Mesothelial cell of epicardium (in vitro differentiated cells): ENCODE measurements around the gene P2RY14. TPM values are rescaled to one million over a fixed set of nuclear protein-coding genes. Genes with fewer than 3 reads are reported as not detected.

ENCODE experiments used
- DNase-seq, 2 experiments: peaks; one replicate each; pipeline ENCODE4 v3.0.0; 2021; ENCODE audit warnings: low spot score in 2 of 2; ENCODE audit not compliant: unreplicated experiment in 2 of 2
- H3K27ac Mint-ChIP-seq: 2 replicates; pipeline ENCODE4 v1.8.0; 2021; ENCODE audit warnings: mixed read lengths
- H3K27me3 Mint-ChIP-seq: 2 replicates; pipeline ENCODE4 v1.8.0; 2021; ENCODE audit warnings: low read depth, mixed read lengths
- H3K36me3 Mint-ChIP-seq: 2 replicates; pipeline ENCODE4 v1.8.0; 2021; ENCODE audit warnings: mixed read lengths
- H3K4me1 Mint-ChIP-seq: 2 replicates; pipeline ENCODE4 v1.8.0; 2021; ENCODE audit warnings: mixed read lengths
- H3K4me3 Mint-ChIP-seq: 2 replicates; pipeline ENCODE4 v1.8.0; 2021; ENCODE audit warnings: mild to moderate bottlenecking, moderate library complexity, mixed read lengths
- H3K9me3 Mint-ChIP-seq: 2 replicates; pipeline ENCODE4 v1.8.0; 2021; ENCODE audit warnings: mixed read lengths
- total RNA-seq: library from RNA; stranded (reverse); gene quantifications from 3 replicates; pipeline ENCODE4 v1.2.1, GENCODE V29; 2021
- TF ChIP-seq, protein P1 (sequence below): fragments of 200-600 bp; sonication (generic); IDR thresholded peaks from one replicate; pipeline ENCODE4 v1.5.0; 2021; ENCODE audit warnings: antibody characterized with exemption; ENCODE audit not compliant: unreplicated experiment

Gene P2RY14
- total RNA-seq, 1 donor from 2014 or later, result not detected

DNA sequence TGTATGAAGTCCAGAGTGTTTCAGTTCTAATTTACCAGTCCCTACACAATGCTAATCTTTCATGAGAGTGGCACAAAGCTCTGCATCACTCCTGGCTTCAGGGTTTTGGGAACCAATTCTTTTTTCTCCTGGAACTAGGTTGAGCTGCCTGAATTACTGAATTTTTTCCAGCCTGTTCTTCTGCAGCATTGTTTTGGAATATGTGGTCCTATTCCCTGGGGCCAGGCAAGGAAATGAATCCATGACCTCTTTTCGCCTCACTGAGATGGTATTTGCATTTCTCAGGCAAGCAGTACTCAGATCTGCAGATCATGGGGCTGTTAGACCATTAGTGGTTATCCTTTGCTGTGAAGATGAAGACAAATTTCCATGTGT is 49.7 kb downstream of the P2RY14 start:
- peaks cover under 1% of the 10 kb centered on the region for H3K36me3 Mint-ChIP-seq
- TF ChIP-seq, protein P1, sequence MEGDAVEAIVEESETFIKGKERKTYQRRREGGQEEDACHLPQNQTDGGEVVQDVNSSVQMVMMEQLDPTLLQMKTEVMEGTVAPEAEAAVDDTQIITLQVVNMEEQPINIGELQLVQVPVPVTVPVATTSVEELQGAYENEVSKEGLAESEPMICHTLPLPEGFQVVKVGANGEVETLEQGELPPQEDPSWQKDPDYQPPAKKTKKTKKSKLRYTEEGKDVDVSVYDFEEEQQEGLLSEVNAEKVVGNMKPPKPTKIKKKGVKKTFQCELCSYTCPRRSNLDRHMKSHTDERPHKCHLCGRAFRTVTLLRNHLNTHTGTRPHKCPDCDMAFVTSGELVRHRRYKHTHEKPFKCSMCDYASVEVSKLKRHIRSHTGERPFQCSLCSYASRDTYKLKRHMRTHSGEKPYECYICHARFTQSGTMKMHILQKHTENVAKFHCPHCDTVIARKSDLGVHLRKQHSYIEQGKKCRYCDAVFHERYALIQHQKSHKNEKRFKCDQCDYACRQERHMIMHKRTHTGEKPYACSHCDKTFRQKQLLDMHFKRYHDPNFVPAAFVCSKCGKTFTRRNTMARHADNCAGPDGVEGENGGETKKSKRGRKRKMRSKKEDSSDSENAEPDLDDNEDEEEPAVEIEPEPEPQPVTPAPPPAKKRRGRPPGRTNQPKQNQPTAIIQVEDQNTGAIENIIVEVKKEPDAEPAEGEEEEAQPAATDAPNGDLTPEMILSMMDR, result no peak
- H3K27me3 Mint-ChIP-seq, result no peaks in the 10 kb centered on the region
- peaks cover 32% of the 10 kb centered on the region for H3K4me1 Mint-ChIP-seq
- peak overlapping the region; percentile 54 for H3K27ac Mint-ChIP-seq
- no peak overlapping the region for H3K4me3 Mint-ChIP-seq
- no peaks in the 10 kb centered on the region for H3K9me3 Mint-ChIP-seq
- DNase-seq, result no peak

DNA sequence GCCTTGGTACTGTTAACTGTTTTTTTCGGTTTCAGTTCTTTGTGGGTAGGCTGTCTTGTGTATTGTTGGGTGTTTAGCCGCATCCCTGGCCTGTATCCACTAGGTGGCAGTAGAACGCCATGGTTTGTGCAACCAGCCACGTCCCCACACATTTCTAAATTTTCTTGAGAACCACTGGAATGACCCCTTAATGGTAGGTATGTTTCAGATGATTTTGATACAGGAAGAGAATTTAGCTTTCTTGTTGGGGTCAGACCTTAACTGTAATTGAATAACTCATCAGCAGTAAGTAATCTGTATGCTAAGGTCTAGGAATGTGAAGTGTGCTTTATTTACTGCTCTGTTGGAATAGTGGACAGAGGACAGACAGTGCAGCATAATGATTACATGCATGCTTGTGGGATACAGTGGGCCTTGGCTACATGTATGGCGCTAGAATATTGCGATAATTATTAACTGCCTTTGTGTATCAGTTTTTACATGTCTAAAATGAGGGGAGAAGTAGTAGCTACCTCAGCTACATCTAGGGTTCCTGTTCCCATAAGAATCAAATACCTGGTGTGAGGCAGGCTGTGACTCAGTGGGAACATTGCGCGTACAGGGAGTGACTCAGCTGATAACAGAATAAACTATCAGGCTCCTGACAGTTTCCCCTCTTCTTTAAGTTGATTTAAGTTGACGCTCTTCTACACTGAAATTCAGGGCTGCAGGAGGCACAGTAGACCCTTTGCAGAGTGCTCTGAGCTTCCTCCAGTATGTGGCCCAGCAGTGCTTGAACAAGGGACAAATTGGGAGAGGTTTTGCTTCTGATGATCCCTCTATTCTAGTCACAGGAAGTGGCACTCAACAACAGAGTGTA is 50.3 kb downstream of the P2RY14 start:
- Mint-ChIP-seq H3K9me3 (no peaks in the 10 kb centered on the region), H3K36me3 (no peaks in the 10 kb centered on the region), H3K4me3 (no peak overlapping the region), H3K27me3 (no peaks in the 10 kb centered on the region), H3K27ac (peak overlapping the region; percentile 54), H3K4me1 (peaks cover 32% of the 10 kb centered on the region)
- peak; percentile 27 to 79 for DNase-seq
- TF ChIP-seq, protein P1, result peak; percentile 82

DNA sequence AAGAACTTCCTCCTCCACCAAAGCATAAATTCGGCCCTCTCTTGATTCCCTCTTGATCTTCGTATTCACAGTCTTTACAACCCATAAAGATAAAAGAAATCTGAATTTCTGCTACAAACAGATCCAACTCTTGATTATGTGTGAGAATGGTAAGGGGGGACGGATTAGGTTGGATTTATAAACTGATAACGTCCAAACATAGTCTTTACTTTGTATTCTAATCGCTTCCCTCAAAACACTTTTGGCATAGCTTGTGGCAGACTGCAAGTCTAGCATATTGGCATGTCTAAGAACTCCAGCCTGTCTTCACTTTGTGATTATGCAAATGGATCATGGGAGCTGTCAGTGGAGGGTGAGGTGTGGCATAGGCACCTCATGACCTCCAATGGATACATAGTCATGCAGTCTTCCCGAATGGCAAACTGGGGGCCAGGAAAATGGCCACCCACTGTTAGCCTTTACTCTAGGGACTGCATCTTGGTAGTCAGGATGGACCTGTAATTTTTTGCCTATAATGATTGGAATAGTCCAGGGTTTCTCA is 51.0 kb downstream of the P2RY14 start:
- peaks cover 7% of the 10 kb centered on the region for H3K9me3 Mint-ChIP-seq
- no peaks in the 10 kb centered on the region for H3K27me3 Mint-ChIP-seq
- peaks cover 7% of the 10 kb centered on the region for H3K36me3 Mint-ChIP-seq
- H3K27ac Mint-ChIP-seq, result no peak overlapping the region
- no peak overlapping the region for H3K4me3 Mint-ChIP-seq
- DNase-seq, result no peak
- TF ChIP-seq, protein P1, result no peak
- peaks cover 32% of the 10 kb centered on the region for H3K4me1 Mint-ChIP-seq

DNA sequence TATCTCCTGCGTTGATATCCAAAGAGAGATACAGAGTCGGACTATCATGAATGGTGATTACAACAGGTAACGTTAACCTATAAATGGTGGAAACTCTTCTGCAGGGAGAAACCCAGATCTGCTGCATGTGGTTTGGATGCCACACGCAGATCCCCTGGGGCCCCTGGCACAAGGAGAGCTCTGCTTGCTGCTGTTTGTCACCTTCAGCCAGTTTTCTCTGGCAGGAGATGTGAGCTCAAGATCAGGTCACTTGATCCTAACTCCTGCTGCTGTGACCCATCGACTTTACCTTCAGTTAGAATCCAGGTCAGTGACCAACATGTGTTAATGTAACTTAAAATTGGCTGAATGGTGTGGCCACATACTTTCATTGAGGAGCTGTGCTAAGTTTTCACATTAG is 51.5 kb downstream of the P2RY14 start:
- peaks cover 12% of the 10 kb centered on the region for H3K9me3 Mint-ChIP-seq
- no peak overlapping the region for H3K4me3 Mint-ChIP-seq
- H3K4me1 Mint-ChIP-seq, result peaks cover 32% of the 10 kb centered on the region
- no peaks in the 10 kb centered on the region for H3K27me3 Mint-ChIP-seq
- DNase-seq, result no peak
- TF ChIP-seq, protein P1, result no peak
- peaks cover 12% of the 10 kb centered on the region for H3K36me3 Mint-ChIP-seq
- no peak overlapping the region for H3K27ac Mint-ChIP-seq

GRCh38 chr3:151226088-151226563 is 52.2 kb downstream of the P2RY14 start:
- H3K9me3 Mint-ChIP-seq, result peaks cover 18% of the 10 kb centered on the region
- no peak overlapping the region for H3K27ac Mint-ChIP-seq
- H3K4me3 Mint-ChIP-seq, result no peak overlapping the region
- no peak for DNase-seq
- TF ChIP-seq, protein P1, result no peak
- peaks cover 19% of the 10 kb centered on the region for H3K36me3 Mint-ChIP-seq
- peaks cover 32% of the 10 kb centered on the region for H3K4me1 Mint-ChIP-seq
- no peaks in the 10 kb centered on the region for H3K27me3 Mint-ChIP-seq
